Transverse colon (tissue), 3 donors: ENCODE measurements around the gene CDK8.

Experiments used
- CTCF ChIP-seq, 5 experiments: fragments of 200-600 bp in 3 of 5; fragments of 450-650 bp in 2 of 5; sonication (generic) in 3 of 5; IDR thresholded peaks; 1 replicate in 2 of 5; 2 replicates in 3 of 5; pipeline ENCODE4 v1.5.1; 2016 to 2017; ENCODE audit warnings: antibody characterized with exemption in 5 of 5, inconsistent platforms in 3 of 5, mild to moderate bottlenecking in 2 of 5, moderate library complexity in 1 of 5
- POLR2A ChIP-seq: fragments of 450-650 bp; IDR thresholded peaks from one replicate; pipeline ENCODE4 v1.6.1; 2016; ENCODE audit warnings: antibody characterized with exemption, mild to moderate bottlenecking, moderate library complexity

DNA sequence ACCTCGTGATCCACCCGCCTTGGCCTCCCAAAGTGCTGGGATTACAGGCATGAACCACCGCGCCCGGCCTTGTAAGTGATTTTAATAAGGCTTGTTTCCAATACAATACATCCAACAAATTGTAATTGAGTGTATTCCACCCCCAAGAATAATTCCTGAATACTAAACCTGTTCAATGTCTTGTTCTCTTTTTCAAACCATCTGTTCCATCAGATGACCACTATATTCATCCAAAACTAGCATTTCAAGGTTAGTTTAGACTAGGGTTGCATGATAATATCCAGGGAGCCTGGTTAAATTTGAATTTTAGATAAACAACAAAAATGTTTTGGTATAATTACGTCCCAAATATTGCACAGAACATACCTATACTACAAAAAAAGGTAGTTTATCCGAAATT is 168.1 kb downstream of the CDK8 start:
- TF ChIP-seq CTCF (IDR thresholded peaks at IDR 0.05) (no peak), POLR2A (no peak)
